ENCODE measurements around the gene MYOZ3. TPM values are rescaled to one million over a fixed set of nuclear protein-coding genes. Genes with fewer than 3 reads are reported as not detected.

MYOZ3 gene
- total RNA-seq, 1 donor from 2014 or later = 2.9 TPM

DNA sequence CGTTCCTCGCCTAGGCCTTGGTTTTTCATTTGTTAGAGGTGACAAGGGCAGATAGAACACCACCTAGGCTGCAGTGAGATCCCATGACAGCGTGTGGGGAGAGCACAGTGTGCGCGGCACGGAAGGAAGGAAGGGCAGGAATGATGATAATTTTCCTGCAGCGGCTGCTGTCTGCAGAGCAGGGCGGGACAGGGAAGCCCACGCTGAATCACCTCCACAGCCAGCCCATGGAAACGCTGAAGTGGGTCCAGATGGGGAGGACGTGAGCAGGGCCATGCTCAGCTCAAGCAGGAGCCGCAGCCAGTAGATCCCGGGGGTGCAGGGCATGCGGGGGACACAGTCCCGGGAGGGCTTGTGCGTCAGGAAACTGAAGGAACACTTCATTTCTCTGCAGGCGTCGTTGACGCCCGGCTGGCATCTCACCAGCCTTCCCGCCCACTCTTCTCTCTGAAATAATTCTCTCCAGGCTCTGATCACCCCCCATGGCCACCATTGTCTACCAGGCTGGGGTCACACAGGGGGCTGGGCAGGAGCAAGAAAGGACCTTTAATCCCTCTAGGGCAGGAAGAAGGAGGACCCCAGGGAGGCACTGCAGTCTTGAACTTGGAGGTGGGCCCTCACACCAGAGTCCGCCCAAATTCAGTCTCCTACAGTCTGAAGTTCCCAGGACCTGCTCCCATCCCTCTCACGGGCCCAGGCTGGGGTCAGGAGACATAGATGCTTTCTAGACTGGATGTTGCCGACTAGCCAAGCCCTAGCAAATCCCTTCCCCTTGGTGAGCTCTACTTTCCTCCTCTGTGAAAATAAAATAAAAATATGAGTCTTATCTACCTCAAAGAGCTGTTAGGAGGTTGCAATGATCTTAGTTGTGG is 41.5 kb upstream of the MYOZ3 start:
- TF ChIP-seq, protein P1, sequence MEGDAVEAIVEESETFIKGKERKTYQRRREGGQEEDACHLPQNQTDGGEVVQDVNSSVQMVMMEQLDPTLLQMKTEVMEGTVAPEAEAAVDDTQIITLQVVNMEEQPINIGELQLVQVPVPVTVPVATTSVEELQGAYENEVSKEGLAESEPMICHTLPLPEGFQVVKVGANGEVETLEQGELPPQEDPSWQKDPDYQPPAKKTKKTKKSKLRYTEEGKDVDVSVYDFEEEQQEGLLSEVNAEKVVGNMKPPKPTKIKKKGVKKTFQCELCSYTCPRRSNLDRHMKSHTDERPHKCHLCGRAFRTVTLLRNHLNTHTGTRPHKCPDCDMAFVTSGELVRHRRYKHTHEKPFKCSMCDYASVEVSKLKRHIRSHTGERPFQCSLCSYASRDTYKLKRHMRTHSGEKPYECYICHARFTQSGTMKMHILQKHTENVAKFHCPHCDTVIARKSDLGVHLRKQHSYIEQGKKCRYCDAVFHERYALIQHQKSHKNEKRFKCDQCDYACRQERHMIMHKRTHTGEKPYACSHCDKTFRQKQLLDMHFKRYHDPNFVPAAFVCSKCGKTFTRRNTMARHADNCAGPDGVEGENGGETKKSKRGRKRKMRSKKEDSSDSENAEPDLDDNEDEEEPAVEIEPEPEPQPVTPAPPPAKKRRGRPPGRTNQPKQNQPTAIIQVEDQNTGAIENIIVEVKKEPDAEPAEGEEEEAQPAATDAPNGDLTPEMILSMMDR (IDR thresholded peaks at IDR 0.05; ENCODE audit: unreplicated experiment) = no peak
- Mint-ChIP-seq H3K27ac (no peak overlapping the region), H3K9me3 (ENCODE audit: low read depth) (no peaks in the 10 kb centered on the region), H3K36me3 (ENCODE audit: insufficient read depth) (no peaks in the 10 kb centered on the region), H3K27me3 (peaks cover 41% of the 10 kb centered on the region), H3K4me1 (ENCODE audit: low read depth) (peaks cover 11% of the 10 kb centered on the region), H3K4me3 (ENCODE audit: low read depth) (no peak overlapping the region)
- DNase-seq (ENCODE audit: low spot score, unreplicated experiment) = no peak

DNA sequence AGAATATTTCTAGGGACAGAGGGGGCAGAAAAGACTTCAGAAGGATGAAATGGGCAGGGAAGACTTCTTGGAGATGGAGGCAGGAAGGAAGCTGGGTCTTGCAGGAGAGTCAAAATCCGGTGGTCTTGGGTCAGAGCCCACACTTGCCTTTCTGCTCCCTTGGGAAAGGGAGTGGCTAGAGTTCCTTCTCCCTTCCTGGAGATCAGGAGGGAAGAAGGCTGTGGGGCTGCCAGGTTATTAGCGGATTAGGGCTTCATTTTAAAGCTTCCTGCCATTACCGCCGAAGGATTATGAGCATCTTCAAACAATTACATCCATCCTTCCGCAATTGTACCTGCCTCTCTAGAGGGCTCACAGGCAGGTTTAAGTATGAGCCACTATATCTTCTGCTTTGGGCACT is 39.8 kb upstream of the MYOZ3 start:
- TF ChIP-seq, protein P1 (IDR thresholded peaks at IDR 0.05; ENCODE audit: unreplicated experiment) = no peak
- no peaks in the 10 kb centered on the region for H3K36me3 Mint-ChIP-seq (ENCODE audit: insufficient read depth)
- no peak overlapping the region for H3K27ac Mint-ChIP-seq
- no peaks in the 10 kb centered on the region for H3K9me3 Mint-ChIP-seq (ENCODE audit: low read depth)
- peaks cover 46% of the 10 kb centered on the region for H3K27me3 Mint-ChIP-seq
- H3K4me3 Mint-ChIP-seq (ENCODE audit: low read depth) = no peak overlapping the region
- DNase-seq (ENCODE audit: low spot score, unreplicated experiment) = no peak
- peaks cover 6% of the 10 kb centered on the region for H3K4me1 Mint-ChIP-seq (ENCODE audit: low read depth)

DNA sequence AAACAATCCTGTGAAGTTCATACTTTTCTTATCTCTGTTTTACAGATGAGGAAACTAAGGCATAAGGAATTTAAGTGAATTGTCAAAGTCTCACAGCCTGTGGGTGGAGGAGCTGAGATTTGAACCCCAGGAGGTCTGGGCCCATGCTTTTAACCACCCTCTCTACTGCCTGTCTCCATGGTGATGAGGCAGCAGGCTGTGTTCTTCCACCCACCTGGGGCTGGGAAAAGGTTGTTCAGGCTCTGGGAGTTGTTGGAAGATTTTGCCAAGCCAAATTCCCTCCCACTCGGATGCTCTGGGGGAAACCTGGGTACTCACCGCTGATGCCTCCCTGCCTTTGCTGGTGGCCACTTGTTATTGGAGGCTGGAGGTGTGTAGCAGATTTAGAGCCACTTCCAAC is 38.9 kb upstream of the MYOZ3 start:
- Mint-ChIP-seq H3K4me1 (ENCODE audit: low read depth) (peaks cover 3% of the 10 kb centered on the region), H3K36me3 (ENCODE audit: insufficient read depth) (no peaks in the 10 kb centered on the region), H3K4me3 (ENCODE audit: low read depth) (no peak overlapping the region), H3K9me3 (ENCODE audit: low read depth) (no peaks in the 10 kb centered on the region), H3K27ac (no peak overlapping the region), H3K27me3 (peaks cover 48% of the 10 kb centered on the region)
- TF ChIP-seq, protein P1 (IDR thresholded peaks at IDR 0.05; ENCODE audit: unreplicated experiment) = no peak
- no peak for DNase-seq (ENCODE audit: low spot score, unreplicated experiment)

DNA sequence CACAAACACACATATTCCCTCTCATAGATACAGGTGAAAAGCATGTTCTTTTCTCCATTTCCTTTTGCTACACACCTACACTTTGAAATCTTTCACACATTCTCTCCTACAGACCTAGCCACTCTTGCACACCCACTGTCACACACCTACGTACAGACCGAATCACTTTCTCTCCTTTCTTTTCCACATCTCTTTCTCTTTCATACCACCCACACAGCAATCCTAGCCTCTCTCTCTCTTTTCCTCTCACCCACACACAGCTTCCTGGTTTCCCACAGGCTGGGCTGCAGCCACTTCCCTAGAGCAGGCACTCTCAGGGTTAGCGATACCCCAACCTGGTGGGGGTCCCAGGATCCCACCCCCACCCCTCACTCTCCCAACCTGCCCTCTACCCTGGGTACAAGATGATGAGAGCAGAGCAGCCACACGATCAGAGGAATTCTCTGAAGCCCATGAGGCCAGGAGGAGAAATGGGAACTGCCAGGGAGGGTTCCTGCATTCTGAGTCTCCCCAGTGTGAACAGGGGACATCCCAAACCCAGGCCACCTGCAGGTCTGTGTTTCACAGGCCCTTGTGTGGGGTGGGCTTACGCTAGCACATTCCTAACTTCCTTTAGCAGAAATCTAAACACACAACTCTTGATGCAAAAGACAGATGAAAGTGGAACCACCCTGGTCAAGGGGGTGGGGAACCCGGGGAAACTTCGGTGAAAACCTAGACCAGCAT is 37.7 kb upstream of the MYOZ3 start:
- H3K9me3 Mint-ChIP-seq (ENCODE audit: low read depth) = no peaks in the 10 kb centered on the region
- peaks cover 3% of the 10 kb centered on the region for H3K4me1 Mint-ChIP-seq (ENCODE audit: low read depth)
- no peak for DNase-seq (ENCODE audit: low spot score, unreplicated experiment)
- H3K27me3 Mint-ChIP-seq = peaks cover 54% of the 10 kb centered on the region
- TF ChIP-seq, protein P1 (IDR thresholded peaks at IDR 0.05; ENCODE audit: unreplicated experiment) = no peak
- no peak overlapping the region for H3K27ac Mint-ChIP-seq
- no peaks in the 10 kb centered on the region for H3K36me3 Mint-ChIP-seq (ENCODE audit: insufficient read depth)
- no peak overlapping the region for H3K4me3 Mint-ChIP-seq (ENCODE audit: low read depth)

DNA sequence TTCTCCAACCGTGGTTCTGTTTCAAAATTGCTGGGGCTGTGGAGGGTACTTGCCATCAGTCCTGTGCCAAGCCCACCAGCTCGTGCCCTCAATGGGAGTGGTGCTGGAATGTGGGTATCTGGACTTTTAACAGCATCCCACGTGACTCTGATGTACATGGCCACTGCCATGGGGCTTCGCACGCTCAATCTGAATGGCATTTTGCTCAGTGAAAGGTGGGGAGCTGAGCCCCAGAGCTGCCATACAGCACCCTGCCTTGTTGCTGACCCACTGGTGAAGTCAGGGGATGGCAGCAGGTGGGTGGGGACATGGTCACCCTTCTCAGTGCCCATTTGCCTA is 37.2 kb upstream of the MYOZ3 start:
- no peak overlapping the region for H3K27ac Mint-ChIP-seq
- TF ChIP-seq, protein P1 (IDR thresholded peaks at IDR 0.05; ENCODE audit: unreplicated experiment) = no peak
- H3K4me3 Mint-ChIP-seq (ENCODE audit: low read depth) = peak overlapping the region; percentile 70
- H3K27me3 Mint-ChIP-seq = peaks cover 54% of the 10 kb centered on the region
- no peak for DNase-seq (ENCODE audit: low spot score, unreplicated experiment)
- no peaks in the 10 kb centered on the region for H3K36me3 Mint-ChIP-seq (ENCODE audit: insufficient read depth)
- H3K9me3 Mint-ChIP-seq (ENCODE audit: low read depth) = no peaks in the 10 kb centered on the region
- peaks cover 3% of the 10 kb centered on the region for H3K4me1 Mint-ChIP-seq (ENCODE audit: low read depth)
